OCI-LY3 (cell line): ENCODE results near the gene ICAM5.

Experiments
- H2AFZ ChIP-seq: fragments of 200-600, 300-600 bp; shearing (Covaris generic); 2 replicates; pipeline ENCODE4 v1.6.0; 2014; ENCODE audit warnings: antibody characterized with exemption, low read depth, low read length
- H3K27ac ChIP-seq: fragments of 200-600, 300-600 bp; sonication (generic); 2 replicates; pipeline ENCODE4 v1.5.1; 2014; ENCODE audit warnings: mild to moderate bottlenecking, low read length, moderate library complexity, mixed read lengths
- H3K27me3 ChIP-seq: fragments of 200-600, 300-600 bp; sonication (generic); 2 replicates; pipeline ENCODE4 v1.6.1; 2014; ENCODE audit warnings: low read depth, low read length, mixed read lengths
- H3K36me3 ChIP-seq: fragments of 200-600, 300-600 bp; sonication (generic); replicated peaks from 2 replicates; pipeline ENCODE3; 2014; ENCODE audit warnings: low read depth, low read length, mixed read lengths
- H3K4me1 ChIP-seq: fragments of 300-600, 200-600 bp; sonication (generic); 2 replicates; pipeline ENCODE4 v1.6.1; 2014; ENCODE audit warnings: low read length, mixed read lengths
- H3K4me2 ChIP-seq: fragments of 200-600, 300-600 bp; sonication (generic); 2 replicates; pipeline ENCODE4 v1.6.1; 2014; ENCODE audit warnings: low read length, mixed read lengths
- H3K4me3 ChIP-seq: fragments of 300-600, 200-600 bp; sonication (generic); 2 replicates; pipeline ENCODE4 v1.5.1; 2014; ENCODE audit warnings: antibody characterized with exemption, mild to moderate bottlenecking, low read length, moderate library complexity
- H3K79me2 ChIP-seq: fragments of 300-600, 200-600 bp; shearing (Covaris generic); 2 replicates; pipeline ENCODE4 v1.6.1; 2014; ENCODE audit warnings: mild to moderate bottlenecking, low read length, mixed read lengths
- H3K9ac ChIP-seq: fragments of 300-600, 200-600 bp; shearing (Covaris generic); 2 replicates; pipeline ENCODE4 v1.6.0; 2014; ENCODE audit warnings: mild to moderate bottlenecking, low read length, moderate library complexity
- H3K9me3 ChIP-seq: fragments of 200-600, 300-600 bp; shearing (Covaris generic); 2 replicates; pipeline ENCODE4 v1.6.1; 2014; ENCODE audit warnings: low read length, mixed read lengths; ENCODE audit not compliant: insufficient read depth
- H4K20me1 ChIP-seq: fragments of 200-600, 300-600 bp; sonication (generic); 2 replicates; pipeline ENCODE4 v1.6.1; 2016; ENCODE audit warnings: low read length, mixed read lengths; ENCODE audit not compliant: insufficient read depth
- EZH2phosphoT487 ChIP-seq: fragments of 200-600 bp; shearing (Covaris generic); IDR thresholded peaks from 2 replicates; pipeline ENCODE4 v1.6.1; 2018; ENCODE audit warnings: antibody characterized with exemption, mixed run types, low read depth
- TF ChIP-seq, protein P1 (sequence below): fragments of 200-600, 300-600 bp; sonication (generic); IDR thresholded peaks from 2 replicates; pipeline ENCODE4 v1.5.1; 2014; ENCODE audit warnings: antibody characterized with exemption, low read length, low read depth

Gene ICAM5

DNA sequence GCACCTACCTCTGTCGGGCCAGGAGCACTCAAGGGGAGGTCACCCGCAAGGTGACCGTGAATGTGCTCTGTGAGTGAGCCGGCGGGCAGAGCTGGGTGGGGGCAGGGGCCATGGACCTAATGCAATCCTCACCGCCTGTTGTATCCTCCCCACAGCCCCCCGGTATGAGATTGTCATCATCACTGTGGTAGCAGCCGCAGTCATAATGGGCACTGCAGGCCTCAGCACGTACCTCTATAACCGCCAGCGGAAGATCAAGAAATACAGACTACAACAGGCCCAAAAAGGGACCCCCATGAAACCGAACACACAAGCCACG is 4.8 kb upstream of the ICAM5 start:
- Histone ChIP-seq H3K4me2 (no peak overlapping the region), H3K9ac (no peak overlapping the region), H3K9me3 (no peaks in the 10 kb centered on the region), H3K79me2 (peaks cover 36% of the 10 kb centered on the region), H3K4me3 (no peak overlapping the region), H3K27ac (no peak overlapping the region), H3K27me3 (no peaks in the 10 kb centered on the region), H2AFZ (no peak overlapping the region), H3K4me1 (peaks cover 5% of the 10 kb centered on the region), H4K20me1 (peaks cover 66% of the 10 kb centered on the region), H3K36me3 (peaks cover 63% of the 10 kb centered on the region)
- TF ChIP-seq, protein P1, sequence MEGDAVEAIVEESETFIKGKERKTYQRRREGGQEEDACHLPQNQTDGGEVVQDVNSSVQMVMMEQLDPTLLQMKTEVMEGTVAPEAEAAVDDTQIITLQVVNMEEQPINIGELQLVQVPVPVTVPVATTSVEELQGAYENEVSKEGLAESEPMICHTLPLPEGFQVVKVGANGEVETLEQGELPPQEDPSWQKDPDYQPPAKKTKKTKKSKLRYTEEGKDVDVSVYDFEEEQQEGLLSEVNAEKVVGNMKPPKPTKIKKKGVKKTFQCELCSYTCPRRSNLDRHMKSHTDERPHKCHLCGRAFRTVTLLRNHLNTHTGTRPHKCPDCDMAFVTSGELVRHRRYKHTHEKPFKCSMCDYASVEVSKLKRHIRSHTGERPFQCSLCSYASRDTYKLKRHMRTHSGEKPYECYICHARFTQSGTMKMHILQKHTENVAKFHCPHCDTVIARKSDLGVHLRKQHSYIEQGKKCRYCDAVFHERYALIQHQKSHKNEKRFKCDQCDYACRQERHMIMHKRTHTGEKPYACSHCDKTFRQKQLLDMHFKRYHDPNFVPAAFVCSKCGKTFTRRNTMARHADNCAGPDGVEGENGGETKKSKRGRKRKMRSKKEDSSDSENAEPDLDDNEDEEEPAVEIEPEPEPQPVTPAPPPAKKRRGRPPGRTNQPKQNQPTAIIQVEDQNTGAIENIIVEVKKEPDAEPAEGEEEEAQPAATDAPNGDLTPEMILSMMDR = no peak
- no peak for TF ChIP-seq EZH2phosphoT487

DNA sequence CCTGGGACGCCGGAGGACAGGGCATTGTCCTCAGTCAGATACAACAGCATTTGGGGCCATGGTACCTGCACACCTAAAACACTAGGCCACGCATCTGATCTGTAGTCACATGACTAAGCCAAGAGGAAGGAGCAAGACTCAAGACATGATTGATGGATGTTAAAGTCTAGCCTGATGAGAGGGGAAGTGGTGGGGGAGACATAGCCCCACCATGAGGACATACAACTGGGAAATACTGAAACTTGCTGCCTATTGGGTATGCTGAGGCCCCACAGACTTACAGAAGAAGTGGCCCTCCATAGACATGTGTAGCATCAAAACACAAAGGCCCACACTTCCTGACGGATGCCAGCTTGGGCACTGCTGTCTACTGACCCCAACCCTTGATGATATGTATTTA is 4.4 kb upstream of the ICAM5 start:
- TF ChIP-seq, protein P1 = no peak
- no peak for TF ChIP-seq EZH2phosphoT487
- H2AFZ ChIP-seq = no peak overlapping the region
- peaks cover 60% of the 10 kb centered on the region for H3K36me3 ChIP-seq
- H3K27me3 ChIP-seq = no peaks in the 10 kb centered on the region
- no peak overlapping the region for H3K4me2 ChIP-seq
- H3K9ac ChIP-seq = no peak overlapping the region
- no peaks in the 10 kb centered on the region for H3K9me3 ChIP-seq
- peaks cover 63% of the 10 kb centered on the region for H4K20me1 ChIP-seq
- 0 out of 2 replicates have a peak overlapping the region, but pooled peaks have one; percentile 34 for H3K27ac ChIP-seq
- H3K79me2 ChIP-seq = peaks cover 31% of the 10 kb centered on the region
- peaks cover 5% of the 10 kb centered on the region for H3K4me1 ChIP-seq
- H3K4me3 ChIP-seq = no peak overlapping the region

- peak within 1 kb of the TSS; percentile 34 for H3K27ac ChIP-seq
- H3K4me1 ChIP-seq = peaks cover 5% of the 10 kb centered on the region
- no peak within 1 kb of the TSS for H3K4me2 ChIP-seq
- H4K20me1 ChIP-seq = peaks cover 49% of the 10 kb centered on the region
- peaks cover 17% of the 10 kb centered on the region for H3K79me2 ChIP-seq
- H3K36me3 ChIP-seq = peaks cover 57% of the 10 kb centered on the region
- H3K9me3 ChIP-seq = no peaks in the 10 kb centered on the region
- no peak within 1 kb of the TSS for H2AFZ ChIP-seq
- H3K27me3 ChIP-seq = no peaks in the 10 kb centered on the region
- TF ChIP-seq, protein P1 = no peak
- TF ChIP-seq EZH2phosphoT487 = no peak
- H3K9ac ChIP-seq = no peak within 1 kb of the TSS
- H3K4me3 ChIP-seq = no peak within 1 kb of the TSS
These were observed 2.7 kb upstream of the ICAM5 start, which contains the start of gene ICAM4 for GRCh38 chr19:10286803-10287737. Gene ICAM4 (plus strand): TSS chr19:10286955. CDS start chr19:10287013, 58 bp downstream.

GRCh38 chr19:10288662-10289166 is 1.0 kb upstream of the ICAM5 start:
- no peaks in the 10 kb centered on the region for H3K9me3 ChIP-seq
- peaks cover 35% of the 10 kb centered on the region for H4K20me1 ChIP-seq
- H3K36me3 ChIP-seq = peaks cover 48% of the 10 kb centered on the region
- H3K4me1 ChIP-seq = peaks cover 5% of the 10 kb centered on the region
- no peak overlapping the region for H2AFZ ChIP-seq
- H3K27me3 ChIP-seq = no peaks in the 10 kb centered on the region
- peak overlapping the region; percentile 49 for H3K27ac ChIP-seq
- peak overlapping the region; percentile 75 for H3K4me2 ChIP-seq
- peak overlapping the region; percentile 77 for H3K4me3 ChIP-seq
- no peak for TF ChIP-seq EZH2phosphoT487
- TF ChIP-seq, protein P1 = no peak
- peaks cover 3% of the 10 kb centered on the region; the same call in 1 of the 2 replicates for H3K79me2 ChIP-seq
- peak overlapping the region; percentile 55; the same call in 1 of the 2 replicates for H3K9ac ChIP-seq
